Lung (tissue), 12 donors: ENCODE measurements around the gene NRDE2. TPM values are rescaled to one million over a fixed set of nuclear protein-coding genes. Genes with fewer than 3 reads are reported as not detected.
"Not testable (repeated sequence)": the region's sequence is repeated elsewhere in the genome, so short reads cannot be mapped to it uniquely, and the experiment has no call there.

Experiments
- ATAC-seq: fragments of 200-7000 bp; cut with Tn5 transposase; one replicate; pipeline ENCODE4 v1.9.1; 2020; ENCODE audit warnings: moderate number of reproducible peaks; ENCODE audit not compliant: insufficient read depth, low FRiP score
- DNase-seq, 3 donors: peaks; one replicate each; pipeline ENCODE4 v3.0.0-alpha.2; 2013 to 2017
- H3K27ac ChIP-seq, 2 donors: one replicate each; pipeline ENCODE4 v1.5.1; 2013; ENCODE audit warnings: mild to moderate bottlenecking in 2 of 2, moderate library complexity in 2 of 2, control low read depth in 1 of 2, inconsistent platforms in 1 of 2, low read depth in 1 of 2, low read length in 1 of 2
- H3K27me3 ChIP-seq, 3 donors: one replicate each; pipeline ENCODE4 v1.5.1; 2013; ENCODE audit warnings: low read length in 2 of 3; ENCODE audit not compliant: control insufficient read depth in 3 of 3, insufficient read depth in 3 of 3
- H3K36me3 ChIP-seq, 4 donors: one replicate each; pipeline ENCODE4 v1.5.1; 2013; ENCODE audit warnings: low read length in 4 of 4, mild to moderate bottlenecking in 1 of 4, moderate library complexity in 1 of 4; ENCODE audit not compliant: control insufficient read depth in 4 of 4, insufficient read depth in 4 of 4
- H3K4me1 ChIP-seq, 5 donors: one replicate each; pipeline ENCODE4 v1.5.1; 2013; ENCODE audit warnings: low read length in 5 of 5, mild to moderate bottlenecking in 2 of 5, moderate library complexity in 1 of 5; ENCODE audit not compliant: control insufficient read depth in 5 of 5, insufficient read depth in 5 of 5
- H3K4me3 ChIP-seq: one replicate; pipeline ENCODE4 v1.5.1; 2013; ENCODE audit warnings: mild to moderate bottlenecking, control low read depth, moderate library complexity
- H3K9ac ChIP-seq, 2 donors: one replicate each; pipeline ENCODE4 v1.5.1; 2013; ENCODE audit warnings: low read length in 2 of 2, control low read depth in 1 of 2; ENCODE audit not compliant: insufficient read depth in 1 of 2
- H3K9me3 ChIP-seq, 4 donors: one replicate each; pipeline ENCODE4 v1.5.1; 2013; ENCODE audit warnings: low read length in 3 of 4, mild to moderate bottlenecking in 1 of 4, moderate library complexity in 1 of 4; ENCODE audit not compliant: control insufficient read depth in 4 of 4, insufficient read depth in 3 of 4
- WGBS, 2 donors: extraction: QIAGEN DNeasy Blood & Tissue Kit; methylation state at CpG; one replicate each; pipeline ENCODE4 v1.1.7; 2013; 5-methylcytosine and 5-hydroxymethylcytosine counted together
- polyA plus RNA-seq, 2 donors: library from polyadenylated mRNA; stranded (reverse); fragments of 200-250 nt; gene quantifications; one replicate each; pipeline ENCODE4 v1.2.1, GENCODE V29; 2013
- total RNA-seq, 2 donors: library from RNA; depleted of rRNA in 1 of 2; stranded (reverse); fragments of >200 nt in 1 of 2; gene quantifications; one replicate each; pipeline ENCODE4 v1.2.1, GENCODE V29; 2014 to 2021
- TF ChIP-seq, protein P1 (sequence below): IDR thresholded peaks from 2 replicates; pipeline ENCODE4 v1.5.1; 2012; ENCODE audit warnings: mild to moderate bottlenecking; ENCODE audit errors: control extremely low read depth, extremely low read depth
- donor health status: control.
- donor health status: control.
- donor health status: Bipolar disorder and iron deficiency.
- donor health status: healthy.
- donor health status: DM: yes; HTN: yes; CAD: no.

NRDE2 gene
- total and polyA plus RNA-seq, 4 donors: 7.0 to 21.0 (median 13.3) TPM

DNA sequence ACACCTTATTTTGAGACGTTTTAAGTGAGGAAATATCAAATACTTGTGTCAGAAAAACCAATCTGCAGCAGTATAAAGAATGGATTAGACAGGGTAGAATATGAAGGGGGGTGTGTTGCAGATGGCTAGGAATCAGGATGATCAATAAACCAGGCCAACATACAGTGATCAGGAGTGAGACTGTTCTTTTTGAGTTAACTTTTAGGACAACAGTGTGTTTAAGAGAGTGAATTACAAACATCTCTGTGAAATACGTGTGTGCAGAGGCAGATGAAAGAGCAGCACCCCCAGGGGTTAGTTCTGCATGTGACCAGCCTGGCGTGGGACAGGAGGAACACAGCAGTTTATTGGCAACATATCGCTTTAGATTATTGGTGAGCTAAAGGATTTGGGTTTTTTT lies 10.6 kb upstream of the NRDE2 start:
- ATAC-seq (no peak), DNase-seq (no peak)
- no peak overlapping the region for H3K27ac ChIP-seq
- H3K36me3 ChIP-seq: no peaks in the 10 kb centered on the region
- no peaks in the 10 kb centered on the region for H3K9me3 ChIP-seq
- WGBS, 2 donors: 54 to 62% methylated on average over 4 of the region's 4 CpGs
- H3K4me3 ChIP-seq: no peak overlapping the region
- H3K27me3 ChIP-seq: peaks cover 0 to 8% (median 0%) of the 10 kb centered on the region in 3 donors
- H3K9ac ChIP-seq: no peak overlapping the region
- peaks cover 0 to 1% (median 0%) of the 10 kb centered on the region in 5 donors for H3K4me1 ChIP-seq
- TF ChIP-seq, protein P1, sequence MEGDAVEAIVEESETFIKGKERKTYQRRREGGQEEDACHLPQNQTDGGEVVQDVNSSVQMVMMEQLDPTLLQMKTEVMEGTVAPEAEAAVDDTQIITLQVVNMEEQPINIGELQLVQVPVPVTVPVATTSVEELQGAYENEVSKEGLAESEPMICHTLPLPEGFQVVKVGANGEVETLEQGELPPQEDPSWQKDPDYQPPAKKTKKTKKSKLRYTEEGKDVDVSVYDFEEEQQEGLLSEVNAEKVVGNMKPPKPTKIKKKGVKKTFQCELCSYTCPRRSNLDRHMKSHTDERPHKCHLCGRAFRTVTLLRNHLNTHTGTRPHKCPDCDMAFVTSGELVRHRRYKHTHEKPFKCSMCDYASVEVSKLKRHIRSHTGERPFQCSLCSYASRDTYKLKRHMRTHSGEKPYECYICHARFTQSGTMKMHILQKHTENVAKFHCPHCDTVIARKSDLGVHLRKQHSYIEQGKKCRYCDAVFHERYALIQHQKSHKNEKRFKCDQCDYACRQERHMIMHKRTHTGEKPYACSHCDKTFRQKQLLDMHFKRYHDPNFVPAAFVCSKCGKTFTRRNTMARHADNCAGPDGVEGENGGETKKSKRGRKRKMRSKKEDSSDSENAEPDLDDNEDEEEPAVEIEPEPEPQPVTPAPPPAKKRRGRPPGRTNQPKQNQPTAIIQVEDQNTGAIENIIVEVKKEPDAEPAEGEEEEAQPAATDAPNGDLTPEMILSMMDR: no peak

DNA sequence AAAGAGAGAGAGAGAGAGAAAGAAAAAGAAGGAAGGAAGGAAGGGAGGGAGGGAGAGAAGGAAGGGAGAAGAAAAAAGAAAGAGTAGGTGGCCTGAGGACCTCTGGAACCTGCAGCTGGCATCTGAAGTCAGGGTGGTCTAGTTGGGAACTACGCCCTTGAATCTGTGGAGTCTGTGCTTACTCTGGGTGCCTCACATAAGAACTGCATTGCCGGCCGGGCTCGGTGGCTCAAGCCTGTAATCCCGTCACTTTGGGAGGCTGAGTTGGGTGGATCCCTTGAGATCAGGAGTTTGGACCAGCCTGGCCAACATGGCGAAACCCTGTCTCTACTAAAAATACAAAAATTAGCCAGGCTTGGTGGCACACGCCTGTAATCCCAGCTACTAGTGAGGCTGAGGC lies 10.0 kb upstream of the NRDE2 start:
- no peak overlapping the region for H3K9ac ChIP-seq
- no peak overlapping the region for H3K4me3 ChIP-seq
- no peaks in the 10 kb centered on the region for H3K9me3 ChIP-seq
- ATAC-seq (no peak), DNase-seq (no peak)
- no peaks in the 10 kb centered on the region for H3K36me3 ChIP-seq
- peaks cover 0 to 8% (median 0%) of the 10 kb centered on the region in 3 donors for H3K27me3 ChIP-seq
- 82 to 94% methylated on average over 7 of the region's 7 CpGs for WGBS, 2 donors
- peaks cover 0 to 1% (median 0%) of the 10 kb centered on the region in 5 donors for H3K4me1 ChIP-seq
- TF ChIP-seq, protein P1: no peak
- no peak overlapping the region for H3K27ac ChIP-seq

DNA sequence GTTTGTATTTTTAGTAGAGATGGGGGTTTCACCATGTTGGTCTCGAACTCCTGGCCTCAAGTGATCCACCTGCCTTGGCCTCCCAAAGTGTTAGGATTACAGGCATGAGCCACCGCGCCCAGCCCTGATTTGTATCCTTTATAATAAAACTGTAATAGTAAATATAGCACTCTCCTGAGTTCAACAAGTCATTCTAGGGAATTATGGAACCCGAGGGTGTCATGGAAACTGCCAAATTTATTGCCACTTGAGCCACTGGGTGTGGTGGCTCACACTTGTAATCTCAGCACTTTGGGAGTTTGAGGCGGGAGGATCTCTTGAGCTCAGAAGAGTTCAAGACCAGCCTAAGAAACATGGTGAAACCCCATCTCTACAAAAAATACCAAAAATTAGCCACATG lies 9.5 kb upstream of the NRDE2 start:
- ATAC-seq, H3K4me3 ChIP-seq, H3K4me1 ChIP-seq, DNase-seq, H3K9me3 ChIP-seq, H3K27ac ChIP-seq, H3K9ac ChIP-seq, H3K36me3 ChIP-seq, H3K27me3 ChIP-seq: not testable (repeated sequence)
- 67 to 83% methylated on average over 5 of the region's 5 CpGs for WGBS, 2 donors

DNA sequence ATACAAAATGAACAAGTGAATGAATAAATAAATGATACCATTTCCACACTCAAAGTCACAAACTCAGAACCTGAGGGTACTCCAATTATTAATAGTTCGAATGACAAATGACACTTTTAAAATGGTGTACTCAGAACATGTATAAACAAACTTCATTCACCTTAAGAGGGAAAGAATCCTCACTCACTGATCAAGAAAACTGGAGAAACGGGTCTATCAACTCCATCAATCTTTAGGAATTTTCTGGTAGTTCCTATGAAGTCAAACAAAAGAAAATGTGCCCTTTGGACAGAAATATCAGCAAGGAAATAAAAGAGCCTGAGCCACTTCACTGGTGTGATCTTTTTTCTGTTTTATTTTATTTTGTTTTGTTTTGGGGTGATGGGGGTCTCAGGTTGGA lies 5.2 kb upstream of the NRDE2 start:
- H3K9ac ChIP-seq: no peak overlapping the region
- 48 to 76% methylated on average over 2 of the region's 2 CpGs for WGBS, 2 donors
- no peak overlapping the region for H3K4me3 ChIP-seq
- H3K9me3 ChIP-seq: no peaks in the 10 kb centered on the region
- peaks cover 0 to 3% (median 0%) of the 10 kb centered on the region in 5 donors for H3K4me1 ChIP-seq
- TF ChIP-seq, protein P1: no peak
- peaks cover 0 to 8% (median 0%) of the 10 kb centered on the region in 3 donors for H3K27me3 ChIP-seq
- no peaks in the 10 kb centered on the region for H3K36me3 ChIP-seq
- no peak overlapping the region for H3K27ac ChIP-seq
- ATAC-seq (no peak), DNase-seq (peak in 2 of 3 donors; percentile 59 to 66)
